ENCODE results near the gene RAPGEFL1.
"Not testable (repeated sequence)": the region's sequence is repeated elsewhere in the genome, so short reads cannot be mapped to it uniquely, and the experiment has no call there.

The RAPGEFL1 gene, protein sequence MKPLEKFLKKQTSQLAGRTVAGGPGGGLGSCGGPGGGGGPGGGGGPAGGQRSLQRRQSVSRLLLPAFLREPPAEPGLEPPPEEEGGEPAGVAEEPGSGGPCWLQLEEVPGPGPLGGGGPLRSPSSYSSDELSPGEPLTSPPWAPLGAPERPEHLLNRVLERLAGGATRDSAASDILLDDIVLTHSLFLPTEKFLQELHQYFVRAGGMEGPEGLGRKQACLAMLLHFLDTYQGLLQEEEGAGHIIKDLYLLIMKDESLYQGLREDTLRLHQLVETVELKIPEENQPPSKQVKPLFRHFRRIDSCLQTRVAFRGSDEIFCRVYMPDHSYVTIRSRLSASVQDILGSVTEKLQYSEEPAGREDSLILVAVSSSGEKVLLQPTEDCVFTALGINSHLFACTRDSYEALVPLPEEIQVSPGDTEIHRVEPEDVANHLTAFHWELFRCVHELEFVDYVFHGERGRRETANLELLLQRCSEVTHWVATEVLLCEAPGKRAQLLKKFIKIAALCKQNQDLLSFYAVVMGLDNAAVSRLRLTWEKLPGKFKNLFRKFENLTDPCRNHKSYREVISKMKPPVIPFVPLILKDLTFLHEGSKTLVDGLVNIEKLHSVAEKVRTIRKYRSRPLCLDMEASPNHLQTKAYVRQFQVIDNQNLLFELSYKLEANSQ

DNA sequence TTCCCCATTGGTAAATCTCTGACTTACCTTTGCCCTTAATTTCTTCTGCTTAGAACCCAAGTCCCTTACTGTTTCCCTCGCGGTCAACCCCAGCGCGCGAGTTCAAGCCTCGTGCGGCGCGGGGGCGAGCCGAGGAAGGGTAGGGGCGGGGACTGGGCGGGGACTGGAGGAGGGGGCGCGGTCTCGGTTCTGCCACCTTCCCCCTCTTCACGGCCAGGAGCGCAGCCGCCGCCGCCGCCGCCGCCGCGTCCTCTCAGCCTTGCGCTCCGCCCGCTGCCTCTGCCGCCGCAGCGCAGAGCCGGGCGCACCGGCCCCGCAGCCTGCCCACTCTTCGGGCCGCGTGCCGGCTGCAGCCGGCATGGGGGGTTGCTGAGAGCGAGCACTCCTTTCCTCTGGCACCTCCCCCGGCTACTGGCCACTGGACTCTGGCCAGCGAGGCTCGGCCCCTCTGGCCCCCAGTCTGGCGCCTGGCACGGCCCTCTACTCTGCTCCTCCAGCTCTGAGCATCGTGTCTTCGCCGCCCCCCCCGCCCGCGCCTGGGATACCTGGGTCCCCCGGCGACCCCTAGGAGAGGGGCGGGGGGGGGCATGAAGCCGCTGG, at the start of gene RAPGEFL1:
Gene RAPGEFL1 (plus strand): TSS at position 196 of the 600 bp plus-strand sequence. CDS start 392 bp downstream, at position 588.
- H3K4me3 Mint-ChIP-seq, result peak within 1 kb of the TSS; percentile 65
- H3K36me3 Mint-ChIP-seq, result peaks cover 12% of the 10 kb centered on the region

GRCh38 chr17:40129498-40129897, 47.8 kb upstream of the RAPGEFL1 start:
- Mint-ChIP-seq H3K4me3 (no peak overlapping the region), H3K9me3 (no peaks in the 10 kb centered on the region), H3K36me3 (peaks cover 37% of the 10 kb centered on the region), H3K27ac (no peak overlapping the region), H3K27me3 (no peaks in the 10 kb centered on the region), H3K4me1 (peaks cover 5% of the 10 kb centered on the region)
- DNase-seq (ENCODE audit: low spot score in 2 of 2) (no peak), ATAC-seq (ENCODE audit: low read depth) (no peak)

More for the DNA sequence above, at the start of gene RAPGEFL1:
- no peaks in the 10 kb centered on the region for H3K27me3 Mint-ChIP-seq
- peaks cover 7% of the 10 kb centered on the region for H3K4me1 Mint-ChIP-seq
- H3K27ac Mint-ChIP-seq, result no peak within 1 kb of the TSS
- ATAC-seq (ENCODE audit: low read depth) (peak; percentile 98), DNase-seq (ENCODE audit: low spot score in 2 of 2) (peak; percentile 63 to 71)
- H3K9me3 Mint-ChIP-seq, result no peaks in the 10 kb centered on the region

GRCh38 chr17:40130352-40131042, 46.8 kb upstream of the RAPGEFL1 start:
- DNase-seq (ENCODE audit: low spot score in 2 of 2) (no peak), ATAC-seq (ENCODE audit: low read depth) (no peak)
- no peaks in the 10 kb centered on the region for H3K9me3 Mint-ChIP-seq
- peaks cover 3% of the 10 kb centered on the region for H3K4me1 Mint-ChIP-seq
- no peaks in the 10 kb centered on the region for H3K27me3 Mint-ChIP-seq
- no peak overlapping the region for H3K4me3 Mint-ChIP-seq
- no peak overlapping the region for H3K27ac Mint-ChIP-seq
- peaks cover 42% of the 10 kb centered on the region for H3K36me3 Mint-ChIP-seq

GRCh38 chr17:40134184-40134583, 43.1 kb upstream of the RAPGEFL1 start:
- DNase-seq (ENCODE audit: low spot score in 2 of 2), result no peak
- Mint-ChIP-seq H3K4me3 (no peak overlapping the region), H3K36me3 (peaks cover 33% of the 10 kb centered on the region), H3K4me1 (no peaks in the 10 kb centered on the region), H3K27ac (peak overlapping the region; percentile 24), H3K27me3 (no peaks in the 10 kb centered on the region), H3K9me3 (no peaks in the 10 kb centered on the region)
- ATAC-seq (ENCODE audit: low read depth), result no peak

GRCh38 chr17:40135817-40136216, 41.5 kb upstream of the RAPGEFL1 start:
- DNase-seq (ENCODE audit: low spot score in 2 of 2) (no peak), ATAC-seq (ENCODE audit: low read depth) (no peak)
- Mint-ChIP-seq H3K27ac (peak overlapping the region; percentile 24), H3K9me3 (no peaks in the 10 kb centered on the region), H3K4me1 (peaks cover 5% of the 10 kb centered on the region), H3K36me3 (peaks cover 25% of the 10 kb centered on the region), H3K27me3 (no peaks in the 10 kb centered on the region), H3K4me3 (no peak overlapping the region)

- Mint-ChIP-seq H3K27ac (peak overlapping the region; percentile 98), H3K9me3 (no peaks in the 10 kb centered on the region), H3K4me3 (peak overlapping the region; percentile 84), H3K36me3 (peaks cover 15% of the 10 kb centered on the region), H3K27me3 (no peaks in the 10 kb centered on the region), H3K4me1 (peaks cover 17% of the 10 kb centered on the region)
- DNase-seq (ENCODE audit: low spot score in 2 of 2) (peak in 1 of 2 donors; percentile 22), ATAC-seq (ENCODE audit: low read depth) (peak; percentile 21)
Observed at GRCh38 chr17:40139566-40140058, 37.7 kb upstream of the RAPGEFL1 start.

GRCh38 chr17:40143166-40143565, 34.1 kb upstream of the RAPGEFL1 start:
- H3K27ac Mint-ChIP-seq; H3K9me3 Mint-ChIP-seq; ATAC-seq (ENCODE audit: low read depth); H3K27me3 Mint-ChIP-seq; H3K4me3 Mint-ChIP-seq; DNase-seq (ENCODE audit: low spot score in 2 of 2): not testable (repeated sequence)
- Mint-ChIP-seq H3K4me1 (peaks cover 32% of the 10 kb centered on the region), H3K36me3 (peaks cover 16% of the 10 kb centered on the region)

GRCh38 chr17:40145476-40145875, 31.8 kb upstream of the RAPGEFL1 start:
- no peaks in the 10 kb centered on the region for H3K27me3 Mint-ChIP-seq
- no peaks in the 10 kb centered on the region for H3K9me3 Mint-ChIP-seq
- H3K36me3 Mint-ChIP-seq, result peaks cover 29% of the 10 kb centered on the region
- no peak overlapping the region for H3K27ac Mint-ChIP-seq
- H3K4me3 Mint-ChIP-seq, result no peak overlapping the region
- DNase-seq (ENCODE audit: low spot score in 2 of 2) (no peak), ATAC-seq (ENCODE audit: low read depth) (no peak)
- H3K4me1 Mint-ChIP-seq, result peaks cover 36% of the 10 kb centered on the region

GRCh38 chr17:40148527-40148926, 28.7 kb upstream of the RAPGEFL1 start:
- peaks cover 32% of the 10 kb centered on the region for H3K36me3 Mint-ChIP-seq

DNA sequence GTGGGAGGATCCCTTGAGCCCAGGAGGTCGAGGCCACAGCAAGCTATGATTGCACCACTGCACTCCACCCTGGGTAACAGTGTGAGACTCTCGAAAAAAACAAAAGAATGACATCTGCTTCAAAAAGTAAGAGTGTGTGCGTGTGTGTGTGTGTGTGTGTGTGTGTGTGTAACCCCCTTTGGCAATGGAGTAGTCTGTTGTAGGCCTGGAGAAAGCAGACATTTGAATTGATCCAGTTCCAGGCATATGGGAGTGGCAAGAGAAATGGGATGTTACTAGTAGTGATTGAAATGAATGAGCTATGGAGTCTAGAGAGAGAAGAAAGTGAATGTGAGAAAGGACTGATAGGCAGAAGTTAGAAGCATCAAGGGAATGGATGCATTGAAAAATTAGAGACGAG, 27.0 kb upstream of the RAPGEFL1 start:
- no peaks in the 10 kb centered on the region for H3K27me3 Mint-ChIP-seq
- no peak for DNase-seq (ENCODE audit: low spot score in 2 of 2)
- H3K4me3 Mint-ChIP-seq, result no peak overlapping the region
- no peak for ATAC-seq (ENCODE audit: low read depth)
- peak overlapping the region; percentile 53 for H3K27ac Mint-ChIP-seq
- peaks cover 39% of the 10 kb centered on the region for H3K36me3 Mint-ChIP-seq
- H3K9me3 Mint-ChIP-seq, result no peaks in the 10 kb centered on the region
- peaks cover 30% of the 10 kb centered on the region for H3K4me1 Mint-ChIP-seq

More at GRCh38 chr17:40148527-40148926, 28.7 kb upstream of the RAPGEFL1 start:
- Mint-ChIP-seq H3K4me1 (peaks cover 31% of the 10 kb centered on the region), H3K27ac (no peak overlapping the region), H3K9me3 (no peaks in the 10 kb centered on the region), H3K4me3 (no peak overlapping the region), H3K27me3 (no peaks in the 10 kb centered on the region)
- ATAC-seq (ENCODE audit: low read depth) (no peak), DNase-seq (ENCODE audit: low spot score in 2 of 2) (no peak)

DNA sequence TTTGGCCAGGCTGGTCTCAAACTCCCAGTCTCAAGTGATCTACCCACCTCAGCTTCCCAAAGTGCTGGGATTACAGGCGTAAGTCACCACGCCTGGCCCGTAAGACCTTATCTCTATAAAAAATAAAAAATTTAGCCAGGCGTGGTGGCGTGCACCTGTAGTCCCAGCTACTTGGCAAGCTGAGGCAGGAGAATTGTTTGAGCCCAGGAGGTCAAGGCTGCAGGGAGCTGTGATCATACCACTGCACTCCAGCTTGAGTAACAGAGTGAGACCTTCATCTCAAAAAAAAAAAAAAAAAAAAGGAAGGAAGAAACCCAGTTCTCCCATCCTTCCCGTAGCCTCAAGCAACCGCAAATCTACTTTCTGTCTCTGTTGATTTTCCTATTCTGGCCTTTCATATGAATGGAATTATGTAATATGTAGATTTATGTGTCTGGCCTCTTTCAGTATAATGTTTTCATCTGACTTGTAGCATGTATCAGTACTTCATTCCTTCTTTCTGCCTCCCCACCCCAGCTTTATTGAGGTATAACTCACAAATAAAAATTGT, 25.8 kb upstream of the RAPGEFL1 start:
- H3K4me1 Mint-ChIP-seq, result peaks cover 25% of the 10 kb centered on the region
- no peak for ATAC-seq (ENCODE audit: low read depth)
- no peaks in the 10 kb centered on the region for H3K9me3 Mint-ChIP-seq
- H3K27me3 Mint-ChIP-seq, result no peaks in the 10 kb centered on the region
- no peak for DNase-seq (ENCODE audit: low spot score in 2 of 2)
- H3K36me3 Mint-ChIP-seq, result peaks cover 36% of the 10 kb centered on the region
- H3K4me3 Mint-ChIP-seq, result no peak overlapping the region
- H3K27ac Mint-ChIP-seq, result peak overlapping the region; percentile 15

GRCh38 chr17:40153603-40154236, 23.6 kb upstream of the RAPGEFL1 start:
- no peak overlapping the region for H3K4me3 Mint-ChIP-seq
- ATAC-seq (ENCODE audit: low read depth) (no peak), DNase-seq (ENCODE audit: low spot score in 2 of 2) (no peak)
- no peaks in the 10 kb centered on the region for H3K27me3 Mint-ChIP-seq
- H3K27ac Mint-ChIP-seq, result peak overlapping the region; percentile 88
- peaks cover 18% of the 10 kb centered on the region for H3K4me1 Mint-ChIP-seq
- peaks cover 30% of the 10 kb centered on the region for H3K36me3 Mint-ChIP-seq
- H3K9me3 Mint-ChIP-seq, result no peaks in the 10 kb centered on the region

DNA sequence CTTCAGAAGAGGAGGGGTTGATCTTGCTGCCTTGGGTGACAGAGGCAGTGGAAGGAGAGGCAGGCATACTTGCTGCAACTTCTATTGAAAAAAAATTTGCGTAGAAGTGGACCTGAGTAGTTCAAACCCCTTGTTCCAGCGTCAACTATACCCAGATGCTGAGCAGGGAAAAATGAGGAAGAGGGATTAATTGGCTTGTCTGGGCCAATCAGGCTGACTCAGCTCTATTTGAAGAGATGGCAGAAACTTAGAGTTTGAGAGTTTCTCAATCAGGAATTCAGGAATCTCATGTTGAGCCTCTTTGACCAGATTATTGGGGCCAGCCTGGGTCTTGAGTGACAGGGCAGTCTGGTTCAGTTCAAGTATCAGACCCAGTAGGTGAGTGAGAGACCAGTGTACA, 19.3 kb upstream of the RAPGEFL1 start:
- H3K36me3 Mint-ChIP-seq, result peaks cover 21% of the 10 kb centered on the region
- H3K4me3 Mint-ChIP-seq, result no peak overlapping the region
- H3K9me3 Mint-ChIP-seq, result no peaks in the 10 kb centered on the region
- peaks cover 12% of the 10 kb centered on the region for H3K4me1 Mint-ChIP-seq
- no peak overlapping the region for H3K27ac Mint-ChIP-seq
- no peaks in the 10 kb centered on the region for H3K27me3 Mint-ChIP-seq
- no peak for DNase-seq (ENCODE audit: low spot score in 2 of 2)
- no peak for ATAC-seq (ENCODE audit: low read depth)
